Measurements from ENCODE around the gene PDCD2L. TPM values are rescaled to one million over a fixed set of nuclear protein-coding genes. Genes with fewer than 3 reads are reported as not detected.
A peak's percentile ranks its signal among the peaks of the same experiment; 100 is the strongest.

PDCD2L gene
- 1 to 10 TPM; 5.9 to 9.9 TPM for total RNA-seq

- no peak within 1 kb of the TSS for H3K27ac ChIP-seq
- TF ChIP-seq CTCF (IDR thresholded peaks at IDR 0.05): no peak
- intact Hi-C loops (cut with DNase I): no loop called here
- no peaks in the 10 kb centered on the region for H3K36me3 ChIP-seq
- peak within 1 kb of the TSS; percentile 100 for H3K4me3 ChIP-seq
- peak within 1 kb of the TSS; percentile 73 to 92 for H3K9ac ChIP-seq (ENCODE audit: low read depth in 2 of 2, low read length in 2 of 2)
- no peaks in the 10 kb centered on the region for H3K9me3 ChIP-seq
- no peaks in the 10 kb centered on the region for H3K4me1 ChIP-seq
- H3K27me3 ChIP-seq: no peaks in the 10 kb centered on the region
- DNase-seq: peak; percentile 96
These were observed at the start of gene PDCD2L for GRCh38 chr19:34404109-34404909. Gene PDCD2L, plus strand, starts transcription at chr19:34404399. Its CDS starts 32 bp downstream, at chr19:34404431.

- no peak for TF ChIP-seq CTCF (IDR thresholded peaks at IDR 0.05)
- Histone ChIP-seq H3K9me3 (no peaks in the 10 kb centered on the region), H3K27me3 (no peaks in the 10 kb centered on the region), H3K4me1 (no peaks in the 10 kb centered on the region), H3K27ac (no peak overlapping the region), H3K4me3 (no peak overlapping the region), H3K9ac (ENCODE audit: low read depth in 2 of 2, low read length in 2 of 2) (no peak overlapping the region), H3K36me3 (no peaks in the 10 kb centered on the region)
- intact Hi-C loops (cut with DNase I): no loop called here
- DNase-seq: no peak
These were observed 49.0 kb upstream of the PDCD2L start for GRCh38 chr19:34355201-34355600.

- Histone ChIP-seq H3K27ac (no peak overlapping the region), H3K9me3 (no peaks in the 10 kb centered on the region), H3K27me3 (no peaks in the 10 kb centered on the region), H3K9ac (ENCODE audit: low read depth in 2 of 2, low read length in 2 of 2) (no peak overlapping the region), H3K4me1 (no peaks in the 10 kb centered on the region), H3K36me3 (no peaks in the 10 kb centered on the region), H3K4me3 (no peak overlapping the region)
- no peak for DNase-seq
- intact Hi-C loops (cut with DNase I): no loop called here
- TF ChIP-seq CTCF (IDR thresholded peaks at IDR 0.05): no peak
These were observed 47.3 kb upstream of the PDCD2L start for GRCh38 chr19:34356875-34357274.

- TF ChIP-seq CTCF (IDR thresholded peaks at IDR 0.05): no peak
These were observed 46.8 kb upstream of the PDCD2L start for GRCh38 chr19:34357431-34357830.

GRCh38 chr19:34359140-34359953 lies 44.9 kb upstream of the PDCD2L start:
- Histone ChIP-seq H3K9ac (ENCODE audit: low read depth in 2 of 2, low read length in 2 of 2) (peak overlapping the region; percentile 62 to 82), H3K4me3 (peak overlapping the region; percentile 33), H3K36me3 (no peaks in the 10 kb centered on the region), H3K4me1 (no peaks in the 10 kb centered on the region), H3K9me3 (no peaks in the 10 kb centered on the region), H3K27me3 (no peaks in the 10 kb centered on the region), H3K27ac (peak overlapping the region; percentile 68)
- intact Hi-C loops (cut with DNase I): no loop called here
- peak; percentile 58 for TF ChIP-seq CTCF (IDR thresholded peaks at IDR 0.05)
- DNase-seq: peak; percentile 97

More at GRCh38 chr19:34357431-34357830, 46.8 kb upstream of the PDCD2L start:
- H3K9me3 ChIP-seq: no peaks in the 10 kb centered on the region
- intact Hi-C loops (cut with DNase I): no loop called here
- DNase-seq: no peak
- H3K27me3 ChIP-seq: no peaks in the 10 kb centered on the region
- no peaks in the 10 kb centered on the region for H3K4me1 ChIP-seq
- H3K27ac ChIP-seq: no peak overlapping the region
- no peak overlapping the region for H3K4me3 ChIP-seq
- H3K36me3 ChIP-seq: no peaks in the 10 kb centered on the region
- no peak overlapping the region for H3K9ac ChIP-seq (ENCODE audit: low read depth in 2 of 2, low read length in 2 of 2)
